AG04449 (cell line): ENCODE results near the gene PYGB.
A peak's percentile ranks its signal among the peaks of the same experiment; 100 is the strongest.

Experiments
- CTCF ChIA-PET: fragments of 350-600 bp; formaldehyde crosslinking; extraction: SDS; loops from one replicate; lab custom pipeline; 2021; ENCODE audit warnings: antibody characterized with exemption; lab: Yijun Ruan, JAX
- POLR2A ChIA-PET: fragments of 400-600, 350-600 bp; formaldehyde crosslinking; extraction: SDS; loops from one replicate; lab custom pipeline; 2020; ENCODE audit warnings: antibody characterized with exemption, inconsistent platforms; lab: Yijun Ruan, JAX
- DNase-seq: peaks from one replicate; pipeline ENCODE4 v3.0.0-alpha.2; 2010; ENCODE audit warnings: low read depth, low spot score
- H3K4me3 ChIP-seq: 2 replicates; pipeline ENCODE4 v1.5.1; 2011; ENCODE audit warnings: low read depth, mild to moderate bottlenecking, control low read depth, low read length
- TF ChIP-seq, protein P1 (sequence below): IDR thresholded peaks from one replicate; pipeline ENCODE4 v1.5.1; 2011; ENCODE audit warnings: mild to moderate bottlenecking, moderate library complexity, low read length, control low read depth, inconsistent platforms; ENCODE audit not compliant: insufficient read depth; ENCODE audit errors: missing control alignments

PYGB gene

DNA sequence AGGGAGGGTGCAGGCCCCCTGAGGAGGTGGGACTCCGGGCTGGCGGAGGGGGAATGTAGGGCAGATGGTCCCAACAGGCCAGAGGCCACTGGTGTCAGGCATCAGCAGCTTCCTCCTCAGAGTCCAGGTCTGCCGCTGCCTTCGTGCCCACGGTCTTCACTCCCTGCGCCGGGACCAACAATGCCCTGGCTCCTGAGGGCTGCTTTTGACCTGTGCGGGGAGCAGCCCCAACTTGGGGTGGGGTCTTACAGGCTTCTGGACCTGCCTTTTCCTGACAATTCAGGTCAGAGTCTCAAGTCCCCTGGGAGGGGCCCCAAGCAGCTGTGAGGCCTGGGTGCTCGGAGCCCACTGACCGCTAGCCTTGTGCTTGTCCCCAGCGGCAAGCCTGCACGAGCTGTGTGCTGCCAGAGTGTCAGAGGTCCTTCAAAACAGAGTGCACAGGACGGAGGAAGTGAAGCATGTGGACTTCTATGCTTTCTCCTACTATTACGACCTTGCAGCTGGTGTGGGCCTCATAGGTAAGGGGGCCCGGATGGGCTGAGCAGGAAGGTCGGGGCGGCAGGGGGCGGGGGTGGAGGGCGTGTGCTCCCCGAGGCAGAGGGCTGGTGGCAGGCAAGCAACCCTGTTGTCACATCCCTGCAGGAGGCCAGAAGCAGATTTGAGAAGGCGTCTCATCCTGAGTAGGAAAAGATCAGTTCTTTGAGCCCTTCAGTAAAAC lies 25.3 kb upstream of the PYGB start:
- ChIA-PET POLR2A (interaction anchor here (0.5 to 1.4 kb wide), 5 partner anchors 14 to 451 kb away, joined by 3 to 4 read pairs (median 4); partner anchors contain the start of gene PYGB), CTCF (interaction anchor here (1.0 to 2.9 kb wide), 5 partner anchors 9 to 176 kb away, joined by 4 to 23 read pairs (median 5); partner anchors contain the start of gene PYGB)
- TF ChIP-seq, protein P1, sequence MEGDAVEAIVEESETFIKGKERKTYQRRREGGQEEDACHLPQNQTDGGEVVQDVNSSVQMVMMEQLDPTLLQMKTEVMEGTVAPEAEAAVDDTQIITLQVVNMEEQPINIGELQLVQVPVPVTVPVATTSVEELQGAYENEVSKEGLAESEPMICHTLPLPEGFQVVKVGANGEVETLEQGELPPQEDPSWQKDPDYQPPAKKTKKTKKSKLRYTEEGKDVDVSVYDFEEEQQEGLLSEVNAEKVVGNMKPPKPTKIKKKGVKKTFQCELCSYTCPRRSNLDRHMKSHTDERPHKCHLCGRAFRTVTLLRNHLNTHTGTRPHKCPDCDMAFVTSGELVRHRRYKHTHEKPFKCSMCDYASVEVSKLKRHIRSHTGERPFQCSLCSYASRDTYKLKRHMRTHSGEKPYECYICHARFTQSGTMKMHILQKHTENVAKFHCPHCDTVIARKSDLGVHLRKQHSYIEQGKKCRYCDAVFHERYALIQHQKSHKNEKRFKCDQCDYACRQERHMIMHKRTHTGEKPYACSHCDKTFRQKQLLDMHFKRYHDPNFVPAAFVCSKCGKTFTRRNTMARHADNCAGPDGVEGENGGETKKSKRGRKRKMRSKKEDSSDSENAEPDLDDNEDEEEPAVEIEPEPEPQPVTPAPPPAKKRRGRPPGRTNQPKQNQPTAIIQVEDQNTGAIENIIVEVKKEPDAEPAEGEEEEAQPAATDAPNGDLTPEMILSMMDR, result no peak
- no peak for DNase-seq
- H3K4me3 ChIP-seq, result no peak overlapping the region

DNA sequence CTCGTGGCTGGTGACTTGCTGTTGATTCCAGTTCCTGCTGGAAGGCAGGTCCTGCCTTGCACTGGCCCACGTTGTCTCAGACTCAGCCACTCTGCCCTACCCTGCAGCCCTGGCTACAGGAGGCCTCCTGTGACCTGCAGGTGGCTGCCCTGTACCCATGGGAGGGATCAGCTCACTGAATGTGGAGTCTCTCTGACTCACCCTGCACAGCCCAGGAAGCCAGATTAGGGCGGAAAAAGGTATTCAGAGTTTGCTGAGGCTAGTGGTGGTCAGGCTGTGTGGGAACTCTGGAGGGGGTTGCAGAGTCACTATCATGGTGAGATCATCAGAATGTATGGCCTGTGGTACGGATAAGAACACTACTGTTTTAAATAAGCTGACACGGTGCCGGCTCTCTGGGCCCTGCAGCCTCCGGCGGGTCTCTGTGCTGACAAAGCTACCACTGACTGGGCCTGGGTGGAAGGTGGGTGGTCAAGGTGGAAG lies 24.7 kb upstream of the PYGB start:
- DNase-seq, result peak; percentile 50
- TF ChIP-seq, protein P1, result peak; percentile 0
- no peak overlapping the region for H3K4me3 ChIP-seq
- ChIA-PET CTCF (interaction anchor here (0.8 to 2.9 kb wide), 7 partner anchors 9 to 176 kb away, joined by 3 to 23 read pairs (median 5); partner anchors contain the start of gene PYGB), POLR2A (interaction anchor here (0.5 to 1.4 kb wide), 5 partner anchors 13 to 817 kb away, joined by 3 to 4 read pairs (median 4); no protein-coding TSS in a partner anchor)

DNA sequence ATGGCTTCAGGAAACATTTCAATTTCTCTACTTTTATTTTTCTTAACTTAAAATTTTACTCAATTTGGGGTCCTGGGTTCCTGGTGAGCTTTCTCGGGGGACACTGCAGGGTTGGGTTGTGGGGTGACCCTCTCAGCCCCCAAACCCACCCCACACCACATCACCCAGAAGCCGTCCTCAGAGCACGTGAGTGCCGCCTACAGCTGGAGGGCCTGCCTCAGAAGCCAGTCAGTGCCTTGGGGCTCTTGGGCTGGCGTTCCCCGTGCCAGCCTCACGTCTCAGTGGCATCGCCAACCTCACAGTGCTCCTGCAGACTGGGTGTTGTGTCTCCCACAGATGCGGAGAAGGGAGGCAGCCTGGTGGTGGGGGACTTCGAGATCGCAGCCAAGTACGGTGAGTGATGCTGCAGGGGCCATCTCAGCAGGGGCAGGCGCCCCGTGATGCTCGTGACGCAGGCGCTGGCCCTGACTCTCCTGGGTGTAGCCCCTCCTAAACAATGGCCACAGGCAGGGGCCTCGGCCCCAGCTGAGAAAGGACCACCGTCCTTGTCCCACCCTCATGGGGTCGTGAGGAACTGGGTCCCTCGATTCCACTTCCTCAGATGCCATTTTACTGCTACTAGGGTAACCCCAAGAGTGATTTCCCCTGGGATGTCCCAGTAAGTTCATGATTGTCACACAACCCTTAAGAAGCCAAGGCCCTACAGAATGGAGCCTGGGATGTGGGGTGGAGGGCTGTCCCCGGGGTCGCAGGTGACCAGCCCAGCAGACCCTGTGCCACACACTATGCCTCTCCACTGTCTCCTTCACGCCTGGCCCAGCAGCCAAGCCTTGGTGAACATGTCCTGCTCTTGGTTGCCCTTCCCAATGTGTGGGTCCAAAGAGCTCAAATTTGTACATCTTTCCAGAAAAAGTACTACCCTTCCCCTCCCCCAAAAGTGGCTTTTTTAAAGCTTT lies 23.8 kb upstream of the PYGB start:
- POLR2A ChIA-PET, result interaction anchor here (0.7 to 1.4 kb wide), 3 partner anchors 12 to 818 kb away, joined by 3 to 4 read pairs (median 4); no protein-coding TSS in a partner anchor
- CTCF ChIA-PET, result interaction anchor here (0.8 to 2.9 kb wide), 7 partner anchors 8 to 175 kb away, joined by 3 to 23 read pairs (median 4); partner anchors contain the start of gene PYGB
- DNase-seq, result no peak
- no peak overlapping the region for H3K4me3 ChIP-seq
- TF ChIP-seq, protein P1, result no peak

DNA sequence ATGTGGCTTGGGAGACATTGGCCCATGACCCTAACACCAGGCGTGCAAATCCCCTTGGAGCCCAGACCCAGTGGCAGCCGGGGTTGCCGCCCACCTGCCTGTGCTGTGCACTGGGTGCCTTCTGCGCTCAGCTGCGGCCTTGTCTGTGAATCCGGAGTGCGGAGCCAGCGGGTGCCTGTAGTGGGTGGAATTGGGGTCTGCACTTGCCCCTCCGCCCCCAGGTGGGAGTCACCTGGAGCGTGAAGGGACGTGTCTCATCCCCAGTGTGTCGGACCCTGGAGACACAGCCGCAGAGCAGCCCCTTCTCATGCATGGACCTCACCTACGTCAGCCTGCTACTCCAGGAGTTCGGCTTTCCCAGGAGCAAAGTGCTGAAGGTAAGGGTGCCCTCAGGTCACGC lies 22.9 kb upstream of the PYGB start:
- CTCF ChIA-PET, result interaction anchor here (1.4 to 2.9 kb wide), 3 partner anchors 8 to 22 kb away, joined by 4 to 23 read pairs (median 8); partner anchors contain the start of gene PYGB
- no peak for DNase-seq
- H3K4me3 ChIP-seq, result no peak overlapping the region
- POLR2A ChIA-PET, result no interaction called here
- TF ChIP-seq, protein P1, result no peak

DNA sequence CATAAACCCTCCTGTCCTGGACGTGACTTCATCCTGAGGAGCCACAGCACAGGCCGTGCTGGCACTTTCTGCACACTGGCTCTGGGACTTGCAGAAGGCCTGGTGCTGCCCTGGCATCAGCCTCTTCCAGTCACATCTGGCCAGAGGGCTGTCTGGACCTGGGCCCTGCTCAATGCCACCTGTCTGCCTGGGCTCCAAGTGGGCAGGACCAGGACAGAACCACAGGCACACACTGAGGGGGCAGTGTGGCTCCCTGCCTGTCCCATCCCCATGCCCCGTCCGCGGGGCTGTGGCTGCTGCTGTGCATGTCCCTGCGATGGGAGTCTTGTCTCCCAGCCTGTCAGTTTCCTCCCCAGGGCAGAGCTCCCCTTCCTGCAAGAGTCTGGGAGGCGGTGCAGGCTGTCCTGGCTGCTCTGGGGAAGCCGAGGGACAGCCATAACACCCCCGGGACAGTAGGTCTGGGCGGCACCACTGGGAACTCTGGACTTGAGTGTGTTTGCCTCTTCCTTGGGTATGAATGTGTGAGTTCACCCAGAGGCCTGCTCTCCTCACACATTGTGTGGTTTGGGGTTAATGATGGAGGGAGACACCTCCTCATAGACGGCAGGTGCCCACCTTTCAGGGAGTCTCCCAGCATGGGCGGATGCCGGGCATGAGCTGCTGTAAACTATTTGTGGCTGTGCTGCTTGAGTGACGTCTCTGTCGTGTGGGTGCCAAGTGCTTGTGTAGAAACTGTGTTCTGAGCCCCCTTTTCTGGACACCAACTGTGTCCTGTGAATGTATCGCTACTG lies 22.0 kb upstream of the PYGB start:
- CTCF ChIA-PET, result interaction anchor here (1.8 to 2.2 kb wide), 3 partner anchors 17 to 173 kb away, joined by 4 to 13 read pairs (median 11); partner anchors contain the start of gene PYGB
- TF ChIP-seq, protein P1, result no peak
- no peak overlapping the region for H3K4me3 ChIP-seq
- DNase-seq, result no peak
- POLR2A ChIA-PET, result interaction anchor here (1.7 kb wide), 1 partner anchor 22 kb away, joined by 10 read pairs; the partner anchor contains the start of gene PYGB
